ENCODE measurements around the gene VPS13C. TPM values are rescaled to one million over a fixed set of nuclear protein-coding genes. Genes with fewer than 3 reads are reported as not detected.
A peak's percentile ranks its signal among the peaks of the same experiment; 100 is the strongest.

VPS13C gene
- total and polyA plus RNA-seq, 12 donors: 18.9 to 114 (median 55.2) TPM

GRCh38 chr15:61974118-61974517, 86.1 kb downstream of the VPS13C start:
- Histone ChIP-seq H3K4me3 (no peak overlapping the region), H3K27ac (no peak overlapping the region), H3K4me1 (replicated peaks in 1 of 2) (peaks cover 0 to 12% of the 10 kb centered on the region in 2 donors), H3K27me3 (no peaks in the 10 kb centered on the region), H3K36me3 (replicated peaks in 1 of 2) (peaks cover 0 to 34% of the 10 kb centered on the region in 2 donors), H3K9me3 (replicated peaks in 1 of 3) (no peaks in the 10 kb centered on the region)
- intact Hi-C loops (cut with DNase I): no loop called here
- 62 to 74% (median 66%) methylated on average over 1 of the region's 1 CpG for WGBS, 4 donors
- no peak for DNase-seq
- TF ChIP-seq POLR2A (IDR thresholded peaks at IDR 0.05) (no peak), CTCF (IDR thresholded peaks at IDR 0.05) (no peak)

- Histone ChIP-seq H3K9me3 (replicated peaks in 1 of 3) (no peaks in the 10 kb centered on the region), H3K4me1 (replicated peaks in 1 of 2) (peaks cover 4 to 10% of the 10 kb centered on the region in 2 donors), H3K27ac (no peak overlapping the region), H3K36me3 (replicated peaks in 1 of 2) (peaks cover 0 to 23% of the 10 kb centered on the region in 2 donors), H3K4me3 (no peak overlapping the region), H3K27me3 (no peaks in the 10 kb centered on the region)
- 62 to 73% (median 69%) methylated on average over 2 of the region's 2 CpGs for WGBS, 4 donors
- TF ChIP-seq CTCF (IDR thresholded peaks at IDR 0.05): no peak
- TF ChIP-seq POLR2A (IDR thresholded peaks at IDR 0.05): no peak
- DNase-seq: peak in 4 of 7 donors; percentile 12 to 30 (median 19)
- intact Hi-C loops (cut with DNase I): no loop called here
Measured at GRCh38 chr15:61951949-61952348, 108.3 kb downstream of the VPS13C start.

- H3K27ac ChIP-seq: no peak overlapping the region
- H3K27me3 ChIP-seq: no peaks in the 10 kb centered on the region
- no peak for DNase-seq
- H3K4me1 ChIP-seq (replicated peaks in 1 of 2): peaks cover 4 to 6% of the 10 kb centered on the region in 2 donors
- H3K36me3 ChIP-seq (replicated peaks in 1 of 2): peaks cover 0 to 29% of the 10 kb centered on the region in 2 donors
- TF ChIP-seq CTCF (IDR thresholded peaks at IDR 0.05) (no peak), POLR2A (IDR thresholded peaks at IDR 0.05) (no peak)
- H3K9me3 ChIP-seq (replicated peaks in 1 of 3): no peaks in the 10 kb centered on the region
- no peak overlapping the region for H3K4me3 ChIP-seq
- intact Hi-C loops (cut with DNase I): no loop called here
Measured at GRCh38 chr15:61946778-61947177, 113.5 kb downstream of the VPS13C start.

- no peaks in the 10 kb centered on the region for H3K9me3 ChIP-seq (replicated peaks in 1 of 3)
- peaks cover 0 to 25% of the 10 kb centered on the region in 2 donors for H3K36me3 ChIP-seq (replicated peaks in 1 of 2)
- H3K4me3 ChIP-seq: no peak overlapping the region
- 96 to 100% (median 99%) methylated on average over 2 of the region's 2 CpGs for WGBS, 4 donors
- intact Hi-C loops (cut with DNase I): no loop called here
- no peaks in the 10 kb centered on the region for H3K27me3 ChIP-seq
- no peak for TF ChIP-seq CTCF (IDR thresholded peaks at IDR 0.05)
- TF ChIP-seq POLR2A (IDR thresholded peaks at IDR 0.05): no peak
- no peak for DNase-seq
- H3K4me1 ChIP-seq (replicated peaks in 1 of 2): no peaks in the 10 kb centered on the region
- H3K27ac ChIP-seq: no peak overlapping the region
Measured at GRCh38 chr15:61943992-61944391, 116.3 kb downstream of the VPS13C start.
